ENCODE results near the gene RASA1.

- TF ChIP-seq CTCF (IDR thresholded peaks at IDR 0.05) (no peak), POLR2A (IDR thresholded peaks at IDR 0.05) (no peak)
Measured at GRCh38 chr5:87392170-87392569, 124.5 kb downstream of the RASA1 start.
